Measurements from ENCODE around the gene CAV2. TPM values are rescaled to one million over a fixed set of nuclear protein-coding genes. Genes with fewer than 3 reads are reported as not detected.
"Not testable (repeated sequence)": the region's sequence is repeated elsewhere in the genome, so short reads cannot be mapped to it uniquely, and the experiment has no call there.

CAV2 gene
- total RNA-seq, 4 donors from 2014 or later, result 142 to 188 (median 170) TPM

DNA sequence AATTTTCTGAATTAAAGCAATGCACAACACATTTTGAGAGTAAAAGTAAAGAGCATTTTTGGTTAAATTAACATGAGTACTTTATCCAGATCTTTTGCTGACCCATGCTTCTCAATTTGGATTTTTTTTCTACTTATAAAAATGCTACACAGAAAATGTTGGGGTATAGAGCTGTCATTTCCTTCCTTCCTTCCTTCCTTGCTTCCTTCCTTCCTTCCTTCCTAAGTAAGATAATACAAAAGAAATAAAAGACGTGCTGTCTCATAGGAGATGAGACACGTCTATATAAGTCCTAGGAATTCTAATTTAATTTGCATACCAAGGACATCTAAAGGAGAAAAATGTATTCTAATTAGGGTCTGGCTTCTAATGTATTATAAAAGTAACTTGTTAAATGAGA is 31.0 kb upstream of the CAV2 start:
- H3K27me3 ChIP-seq, result no peaks in the 10 kb centered on the region
- H3K9me3 ChIP-seq, result no peaks in the 10 kb centered on the region
- H3K4me1 ChIP-seq, result peaks cover 0 to 5% (median 0%) of the 10 kb centered on the region in 3 donors
- TF ChIP-seq POLR2AphosphoS5 (IDR thresholded peaks at IDR 0.05), result no peak
- TF ChIP-seq CTCF (IDR thresholded peaks at IDR 0.05), result no peak
- TF ChIP-seq EP300 (IDR thresholded peaks at IDR 0.05), result no peak
- no peak for TF ChIP-seq POLR2A (IDR thresholded peaks at IDR 0.05)
- H3K27ac ChIP-seq, result no peak overlapping the region
- no peak for ATAC-seq
- H3K4me3 ChIP-seq, result no peak overlapping the region
- 80 to 89% methylated on average over 2 of the region's 2 CpGs for WGBS, 2 donors (ENCODE audit: low coverage in 1 of 2)
- no peaks in the 10 kb centered on the region for H3K36me3 ChIP-seq

GRCh38 chr7:116477625-116478024 is 21.9 kb upstream of the CAV2 start:
- H3K27me3 ChIP-seq, result no peaks in the 10 kb centered on the region
- TF ChIP-seq POLR2A (IDR thresholded peaks at IDR 0.05) (no peak), POLR2AphosphoS5 (IDR thresholded peaks at IDR 0.05) (no peak), EP300 (IDR thresholded peaks at IDR 0.05) (no peak), CTCF (IDR thresholded peaks at IDR 0.05) (no peak)
- no peak for ATAC-seq
- H3K36me3 ChIP-seq, result no peaks in the 10 kb centered on the region
- no peaks in the 10 kb centered on the region for H3K9me3 ChIP-seq
- H3K4me3 ChIP-seq, result no peak overlapping the region
- H3K27ac ChIP-seq, result no peak overlapping the region
- WGBS, 2 donors (ENCODE audit: low coverage in 1 of 2), result 45 to 100% methylated on average over 1 of the region's 1 CpG
- peaks cover 0 to 4% (median 0%) of the 10 kb centered on the region in 3 donors for H3K4me1 ChIP-seq

- no peak for ATAC-seq
- Histone ChIP-seq H3K36me3 (no peaks in the 10 kb centered on the region), H3K4me3 (no peak overlapping the region), H3K27ac (no peak overlapping the region), H3K4me1 (peaks cover 0 to 4% (median 0%) of the 10 kb centered on the region in 3 donors), H3K27me3 (no peaks in the 10 kb centered on the region), H3K9me3 (no peaks in the 10 kb centered on the region)
- TF ChIP-seq CTCF (IDR thresholded peaks at IDR 0.05) (no peak), POLR2AphosphoS5 (IDR thresholded peaks at IDR 0.05) (no peak), POLR2A (IDR thresholded peaks at IDR 0.05) (no peak), EP300 (IDR thresholded peaks at IDR 0.05) (no peak)
- 71 to 72% methylated on average over 1 to 2 of the region's 2 CpGs for WGBS, 2 donors (ENCODE audit: low coverage in 1 of 2)
Observed at GRCh38 chr7:116478834-116479233, 20.7 kb upstream of the CAV2 start.

- Histone ChIP-seq H3K27me3 (no peaks in the 10 kb centered on the region), H3K4me1 (no peaks in the 10 kb centered on the region), H3K9me3 (no peaks in the 10 kb centered on the region), H3K36me3 (no peaks in the 10 kb centered on the region), H3K27ac (no peak overlapping the region), H3K4me3 (no peak overlapping the region)
- ATAC-seq, result no peak
- TF ChIP-seq POLR2AphosphoS5 (IDR thresholded peaks at IDR 0.05) (no peak), POLR2A (IDR thresholded peaks at IDR 0.05) (no peak), EP300 (IDR thresholded peaks at IDR 0.05) (no peak), CTCF (IDR thresholded peaks at IDR 0.05) (no peak)
- WGBS, 2 donors (ENCODE audit: low coverage in 1 of 2), result 72 to 83% methylated on average over 2 of the region's 2 CpGs
Observed at GRCh38 chr7:116483271-116483942, 16.1 kb upstream of the CAV2 start.

DNA sequence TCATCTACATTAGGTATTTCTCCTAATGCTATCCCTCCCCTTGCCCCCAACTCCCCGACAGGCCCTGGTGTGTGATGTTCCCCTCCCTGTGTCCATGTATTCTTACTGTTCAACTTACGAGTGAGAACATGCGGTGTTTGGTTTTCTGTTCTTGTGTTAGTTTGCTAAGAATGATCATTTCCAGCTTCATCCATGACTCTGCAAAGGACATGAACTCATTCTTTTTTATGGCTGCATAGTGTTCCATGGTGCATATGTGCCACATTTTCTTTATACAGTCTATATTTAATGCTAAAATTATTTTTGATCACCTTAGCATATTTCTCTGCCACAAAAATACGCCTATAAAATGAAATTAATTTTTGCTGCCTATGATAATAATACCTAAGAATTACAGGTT is 15.1 kb upstream of the CAV2 start:
- H3K4me3 ChIP-seq, H3K4me1 ChIP-seq, ATAC-seq, H3K9me3 ChIP-seq, H3K36me3 ChIP-seq, H3K27me3 ChIP-seq, H3K27ac ChIP-seq: not testable (repeated sequence)
- WGBS, 2 donors (ENCODE audit: low coverage in 1 of 2), result 96 to 97% methylated on average over 4 of the region's 4 CpGs

Data from gastroesophageal sphincter (tissue), 4 donors.